ENCODE results near the gene CDK5RAP2. TPM values are rescaled to one million over a fixed set of nuclear protein-coding genes. Genes with fewer than 3 reads are reported as not detected.
A peak's percentile ranks its signal among the peaks of the same experiment; 100 is the strongest.

CDK5RAP2 gene
- total RNA-seq, 4 donors from 2014 or later, result 48.1 to 127 (median 76.7) TPM

DNA sequence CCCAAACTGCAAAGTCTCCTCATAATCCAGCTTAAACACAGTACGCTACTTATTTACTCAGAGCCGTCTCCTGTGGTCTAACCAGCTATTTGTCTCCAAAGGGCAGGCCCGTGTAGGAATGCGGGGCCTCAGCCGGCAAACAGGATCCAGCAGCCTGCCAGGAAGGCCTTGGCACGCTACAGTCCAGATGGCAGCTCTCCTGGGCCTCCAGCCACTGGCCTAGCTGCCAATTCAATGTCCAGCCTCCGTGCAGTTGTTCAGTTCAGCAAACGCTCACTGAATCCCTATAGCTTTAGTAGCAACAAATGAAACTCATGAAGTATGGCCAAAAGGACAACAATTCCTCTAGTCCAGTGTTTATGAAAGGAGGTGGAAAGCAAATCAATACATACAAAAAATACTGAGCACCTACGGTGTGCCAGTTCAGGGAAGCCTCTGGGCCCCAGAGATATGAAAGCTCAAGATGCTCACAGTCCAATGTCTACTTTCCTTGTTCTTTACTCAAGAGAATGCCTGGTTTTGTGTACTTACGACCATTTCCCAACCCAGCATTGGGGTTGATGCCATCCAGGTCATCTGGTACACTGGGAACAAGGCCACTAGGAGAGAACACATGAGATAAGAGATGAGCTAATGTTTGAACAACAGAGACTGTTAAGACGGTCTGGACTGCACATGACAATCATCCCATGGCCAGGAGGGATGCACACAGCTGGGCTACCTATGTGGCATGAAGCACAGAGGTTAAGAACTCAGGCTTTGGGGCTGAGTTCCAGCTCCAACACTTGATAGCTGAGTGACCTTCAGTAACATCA is 8.3 kb downstream of the CDK5RAP2 start:
- no peak for DNase-seq (ENCODE audit: low spot score in 2 of 2)
- TF ChIP-seq POLR2A (IDR thresholded peaks at IDR 0.05) (no peak), EP300 (IDR thresholded peaks at IDR 0.05) (no peak)
- TF ChIP-seq, protein P1, sequence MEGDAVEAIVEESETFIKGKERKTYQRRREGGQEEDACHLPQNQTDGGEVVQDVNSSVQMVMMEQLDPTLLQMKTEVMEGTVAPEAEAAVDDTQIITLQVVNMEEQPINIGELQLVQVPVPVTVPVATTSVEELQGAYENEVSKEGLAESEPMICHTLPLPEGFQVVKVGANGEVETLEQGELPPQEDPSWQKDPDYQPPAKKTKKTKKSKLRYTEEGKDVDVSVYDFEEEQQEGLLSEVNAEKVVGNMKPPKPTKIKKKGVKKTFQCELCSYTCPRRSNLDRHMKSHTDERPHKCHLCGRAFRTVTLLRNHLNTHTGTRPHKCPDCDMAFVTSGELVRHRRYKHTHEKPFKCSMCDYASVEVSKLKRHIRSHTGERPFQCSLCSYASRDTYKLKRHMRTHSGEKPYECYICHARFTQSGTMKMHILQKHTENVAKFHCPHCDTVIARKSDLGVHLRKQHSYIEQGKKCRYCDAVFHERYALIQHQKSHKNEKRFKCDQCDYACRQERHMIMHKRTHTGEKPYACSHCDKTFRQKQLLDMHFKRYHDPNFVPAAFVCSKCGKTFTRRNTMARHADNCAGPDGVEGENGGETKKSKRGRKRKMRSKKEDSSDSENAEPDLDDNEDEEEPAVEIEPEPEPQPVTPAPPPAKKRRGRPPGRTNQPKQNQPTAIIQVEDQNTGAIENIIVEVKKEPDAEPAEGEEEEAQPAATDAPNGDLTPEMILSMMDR (IDR thresholded peaks at IDR 0.05), result no peak
- peaks cover 0 to 57% (median 8%) of the 10 kb centered on the region in 3 donors for H3K36me3 ChIP-seq
- WGBS, 2 donors, result 53 to 60% methylated on average over 11 of the region's 11 CpGs
- no peaks in the 10 kb centered on the region for H3K9me3 ChIP-seq
- H3K27ac ChIP-seq, result peak overlapping the region in 2 of 4 donors; percentile 29 to 58
- H3K4me1 ChIP-seq, result no peaks in the 10 kb centered on the region
- no peak overlapping the region for H3K4me3 ChIP-seq
- H3K27me3 ChIP-seq, result no peaks in the 10 kb centered on the region

DNA sequence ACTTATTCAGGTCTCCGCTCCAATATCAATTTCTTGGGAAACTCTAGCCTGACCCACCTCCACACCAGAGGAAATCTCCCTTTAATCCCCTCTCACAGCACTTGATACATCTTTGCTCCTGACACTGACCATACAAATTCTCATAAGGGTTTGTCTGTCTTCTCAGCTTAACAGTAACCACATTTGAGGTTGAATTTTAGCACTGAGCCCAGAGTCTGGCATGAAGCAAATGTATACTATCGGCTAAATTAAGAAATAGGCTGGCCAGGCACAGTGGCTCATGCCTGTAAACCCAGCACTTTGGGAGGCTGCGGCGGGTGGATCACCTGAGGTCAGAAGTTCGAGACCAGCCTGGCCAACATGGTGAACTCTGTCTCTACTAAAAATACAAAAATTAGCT is 9.7 kb downstream of the CDK5RAP2 start:
- 94 to 97% methylated on average over 5 of the region's 5 CpGs for WGBS, 2 donors
- Histone ChIP-seq H3K4me3 (no peak overlapping the region), H3K27me3 (no peaks in the 10 kb centered on the region), H3K36me3 (peaks cover 0 to 65% (median 8%) of the 10 kb centered on the region in 3 donors), H3K4me1 (no peaks in the 10 kb centered on the region), H3K9me3 (no peaks in the 10 kb centered on the region), H3K27ac (no peak overlapping the region)
- DNase-seq (ENCODE audit: low spot score in 2 of 2), result no peak
- TF ChIP-seq EP300 (IDR thresholded peaks at IDR 0.05) (no peak), POLR2A (IDR thresholded peaks at IDR 0.05) (no peak)
- TF ChIP-seq, protein P1 (IDR thresholded peaks at IDR 0.05), result no peak

DNA sequence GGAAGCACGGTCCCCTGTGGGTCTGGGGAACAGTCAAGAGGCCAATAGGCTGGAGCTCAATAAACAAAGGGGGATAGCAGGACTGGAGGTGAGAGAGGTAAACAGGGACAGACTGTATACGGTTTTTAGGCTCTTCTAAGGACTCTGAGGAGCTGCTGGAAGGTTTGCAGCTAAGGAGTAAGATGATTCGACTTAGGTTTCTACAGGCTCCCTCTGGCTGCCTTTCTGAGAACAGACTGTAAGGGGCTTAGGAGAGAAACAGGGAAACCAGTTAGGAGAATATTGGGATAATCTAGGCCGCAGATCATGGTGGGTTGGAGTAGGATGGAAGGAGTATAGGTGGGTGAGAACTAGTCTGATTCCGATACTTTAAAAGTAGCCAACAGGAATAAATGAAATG is 10.4 kb downstream of the CDK5RAP2 start:
- H3K27me3 ChIP-seq, result no peaks in the 10 kb centered on the region
- H3K27ac ChIP-seq, result no peak overlapping the region
- no peaks in the 10 kb centered on the region for H3K4me1 ChIP-seq
- TF ChIP-seq POLR2A (IDR thresholded peaks at IDR 0.05) (no peak), EP300 (IDR thresholded peaks at IDR 0.05) (no peak)
- TF ChIP-seq, protein P1 (IDR thresholded peaks at IDR 0.05), result no peak
- no peak for DNase-seq (ENCODE audit: low spot score in 2 of 2)
- H3K36me3 ChIP-seq, result peaks cover 0 to 73% (median 8%) of the 10 kb centered on the region in 3 donors
- no peaks in the 10 kb centered on the region for H3K9me3 ChIP-seq
- WGBS, 2 donors, result 89 to 92% methylated on average over 5 of the region's 5 CpGs
- H3K4me3 ChIP-seq, result no peak overlapping the region

DNA sequence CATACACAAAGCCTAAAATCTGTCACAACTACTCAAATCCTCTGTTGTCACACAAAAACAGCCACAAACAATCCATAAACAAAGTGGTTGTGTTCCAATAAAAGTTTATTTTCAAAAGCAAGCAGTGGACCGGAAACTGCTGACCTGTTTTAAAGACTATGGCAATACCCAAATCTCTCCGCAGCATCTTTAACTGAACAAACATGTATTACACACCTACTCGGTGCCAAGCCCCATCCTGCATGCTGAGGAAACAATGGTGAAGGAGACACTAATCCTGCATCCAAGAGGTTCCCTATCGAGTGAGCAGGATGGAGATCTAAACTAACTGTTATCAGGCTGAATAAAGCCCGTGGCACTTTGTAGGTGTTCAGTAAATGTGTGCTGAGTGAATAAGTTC is 11.2 kb downstream of the CDK5RAP2 start:
- WGBS, 2 donors, result 90 to 91% methylated on average over 5 of the region's 5 CpGs
- no peak for DNase-seq (ENCODE audit: low spot score in 2 of 2)
- TF ChIP-seq EP300 (IDR thresholded peaks at IDR 0.05), result no peak
- TF ChIP-seq, protein P1 (IDR thresholded peaks at IDR 0.05), result no peak
- TF ChIP-seq POLR2A (IDR thresholded peaks at IDR 0.05), result no peak
- H3K36me3 ChIP-seq, result peaks cover 0 to 78% (median 8%) of the 10 kb centered on the region in 3 donors
- H3K9me3 ChIP-seq, result no peaks in the 10 kb centered on the region
- H3K27ac ChIP-seq, result no peak overlapping the region
- H3K4me3 ChIP-seq, result no peak overlapping the region
- no peaks in the 10 kb centered on the region for H3K4me1 ChIP-seq
- H3K27me3 ChIP-seq, result no peaks in the 10 kb centered on the region

DNA sequence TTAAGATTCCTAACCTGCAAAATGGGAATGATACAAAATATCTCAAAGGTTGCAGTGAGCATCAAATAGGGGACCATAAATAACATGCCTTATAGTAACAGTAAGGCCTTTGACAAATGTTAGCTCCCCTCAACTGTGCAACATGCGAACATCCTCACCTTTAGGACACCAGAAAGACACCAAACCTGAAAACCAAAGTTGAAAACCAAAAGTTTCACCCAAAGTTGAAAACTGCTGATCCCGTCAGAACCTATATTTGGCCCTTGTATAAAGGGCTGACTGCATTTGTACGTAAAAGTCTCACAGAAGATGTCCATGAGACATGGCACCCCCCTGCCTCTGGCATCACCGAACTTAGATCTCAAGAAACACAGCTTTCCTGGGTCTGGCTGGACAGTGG is 12.1 kb downstream of the CDK5RAP2 start:
- H3K4me1 ChIP-seq, result no peaks in the 10 kb centered on the region
- peaks cover 0 to 88% (median 8%) of the 10 kb centered on the region in 3 donors for H3K36me3 ChIP-seq
- TF ChIP-seq POLR2A (IDR thresholded peaks at IDR 0.05) (no peak), EP300 (IDR thresholded peaks at IDR 0.05) (no peak)
- TF ChIP-seq, protein P1 (IDR thresholded peaks at IDR 0.05), result no peak
- no peak overlapping the region for H3K27ac ChIP-seq
- DNase-seq (ENCODE audit: low spot score in 2 of 2), result no peak
- H3K9me3 ChIP-seq, result no peaks in the 10 kb centered on the region
- WGBS, 2 donors, result 93% methylated on average over 4 of the region's 4 CpGs
- H3K4me3 ChIP-seq, result no peak overlapping the region
- no peaks in the 10 kb centered on the region for H3K27me3 ChIP-seq
